Activated CD8-positive, alpha-beta T cell treated with anti-CD3 and anti-CD28 coated beads, Interleukin-2, amount 10 ng/mL, durations not matched to agents 7 days and 5 days (primary cell): Measurements from ENCODE around the gene LPCAT2. TPM values are rescaled to one million over a fixed set of nuclear protein-coding genes. Genes with fewer than 3 reads are reported as not detected.

Source experiments
- ATAC-seq: fragments of 150-1000 bp; cut with Tn5 transposase; one replicate; pipeline ENCODE4 v1.10.0; 2021; ENCODE audit warnings: moderate library complexity
- CTCF ChIA-PET: fragments of 350-600 bp; sonication (Branson Sonifier 250); formaldehyde crosslinking; loops from one replicate; lab custom pipeline; 2021; ENCODE audit warnings: antibody characterized with exemption; lab: Charles Lee
- POLR2A ChIA-PET: fragments of 350-600 bp; sonication (Branson Sonifier 250); formaldehyde crosslinking; loops from one replicate; lab custom pipeline; 2021; ENCODE audit warnings: antibody characterized with exemption; lab: Charles Lee
- DNase-seq: peaks from one replicate; pipeline ENCODE4 v3.0.0-alpha.2; 2020
- H3K27ac Mint-ChIP-seq: one replicate; pipeline ENCODE4 v1.8.0; 2021; ENCODE audit warnings: mild to moderate bottlenecking, mixed read lengths
- H3K27me3 Mint-ChIP-seq: one replicate; pipeline ENCODE4 v1.8.0; 2021; ENCODE audit warnings: low read depth, mixed read lengths
- H3K36me3 Mint-ChIP-seq: one replicate; pipeline ENCODE4 v1.8.0; 2021; ENCODE audit warnings: low read depth, mixed read lengths
- H3K4me1 Mint-ChIP-seq: one replicate; pipeline ENCODE4 v1.8.0; 2021; ENCODE audit warnings: low read depth, mixed read lengths
- H3K4me3 Mint-ChIP-seq: one replicate; pipeline ENCODE4 v1.8.0; 2021; ENCODE audit warnings: mild to moderate bottlenecking, mixed read lengths
- H3K9me3 Mint-ChIP-seq: one replicate; pipeline ENCODE4 v1.8.0; 2022; ENCODE audit warnings: mixed read lengths; ENCODE audit not compliant: insufficient read depth
- total RNA-seq, 2 experiments: library from RNA; stranded (reverse); gene quantifications; one replicate each; pipeline ENCODE4 v1.2.3, GENCODE V29; 2021

Gene LPCAT2
- total RNA-seq, 2 experiments from 2014 or later, result 0.37 TPM; not detected in 1

- no peaks in the 10 kb centered on the region for H3K4me1 Mint-ChIP-seq
- no peak for DNase-seq
- peaks cover 5% of the 10 kb centered on the region for H3K27me3 Mint-ChIP-seq
- CTCF ChIA-PET, result interaction anchor here (1.5 kb wide), 1 partner anchor 74 kb away, joined by 5 read pairs; no protein-coding TSS in a partner anchor
- no peaks in the 10 kb centered on the region for H3K9me3 Mint-ChIP-seq
- POLR2A ChIA-PET, result interaction anchor here (0.6 kb wide), 1 partner anchor 12 kb away, joined by 3 read pairs; no protein-coding TSS in a partner anchor
- H3K36me3 Mint-ChIP-seq, result no peaks in the 10 kb centered on the region
- H3K4me3 Mint-ChIP-seq, result no peak overlapping the region
- ATAC-seq, result no peak
- no peak overlapping the region for H3K27ac Mint-ChIP-seq
These were observed 30.2 kb downstream of the LPCAT2 start for GRCh38 chr16:55539049-55539448.

- no peaks in the 10 kb centered on the region for H3K36me3 Mint-ChIP-seq
- H3K4me3 Mint-ChIP-seq, result no peak overlapping the region
- CTCF ChIA-PET, result no interaction called here
- no peak for DNase-seq
- no peak overlapping the region for H3K27ac Mint-ChIP-seq
- H3K27me3 Mint-ChIP-seq, result peaks cover 5% of the 10 kb centered on the region
- H3K9me3 Mint-ChIP-seq, result no peaks in the 10 kb centered on the region
- H3K4me1 Mint-ChIP-seq, result no peaks in the 10 kb centered on the region
- POLR2A ChIA-PET, result interaction anchor here (0.6 kb wide), 1 partner anchor 13 kb away, joined by 3 read pairs; no protein-coding TSS in a partner anchor
- no peak for ATAC-seq
These were observed 30.6 kb downstream of the LPCAT2 start for GRCh38 chr16:55539488-55539887.

- Mint-ChIP-seq H3K4me1 (no peaks in the 10 kb centered on the region), H3K9me3 (no peaks in the 10 kb centered on the region), H3K36me3 (no peaks in the 10 kb centered on the region), H3K27me3 (peaks cover 5% of the 10 kb centered on the region), H3K4me3 (no peak overlapping the region), H3K27ac (no peak overlapping the region)
- no peak for DNase-seq
- POLR2A ChIA-PET, result no interaction called here
- CTCF ChIA-PET, result no interaction called here
- ATAC-seq, result no peak
These were observed 31.3 kb downstream of the LPCAT2 start for GRCh38 chr16:55540221-55540620.

- H3K9me3 Mint-ChIP-seq, result no peaks in the 10 kb centered on the region
- CTCF ChIA-PET, result interaction anchor here (1.5 kb wide), 1 partner anchor 78 kb away, joined by 4 read pairs; no protein-coding TSS in a partner anchor
- H3K4me1 Mint-ChIP-seq, result no peaks in the 10 kb centered on the region
- POLR2A ChIA-PET, result no interaction called here
- no peak for ATAC-seq
- DNase-seq, result no peak
- no peaks in the 10 kb centered on the region for H3K27me3 Mint-ChIP-seq
- no peak overlapping the region for H3K27ac Mint-ChIP-seq
- no peaks in the 10 kb centered on the region for H3K36me3 Mint-ChIP-seq
- no peak overlapping the region for H3K4me3 Mint-ChIP-seq
These were observed 33.7 kb downstream of the LPCAT2 start for GRCh38 chr16:55542459-55543082.

GRCh38 chr16:55543472-55543871, 34.6 kb downstream of the LPCAT2 start:
- Mint-ChIP-seq H3K36me3 (no peaks in the 10 kb centered on the region), H3K27ac (no peak overlapping the region)
- CTCF ChIA-PET, result no interaction called here

GRCh38 chr16:55552621-55553020, 43.7 kb downstream of the LPCAT2 start:
- Mint-ChIP-seq H3K27me3 (peaks cover 5% of the 10 kb centered on the region), H3K4me1 (no peaks in the 10 kb centered on the region), H3K9me3 (no peaks in the 10 kb centered on the region), H3K27ac (no peak overlapping the region), H3K4me3 (no peak overlapping the region), H3K36me3 (no peaks in the 10 kb centered on the region)
- DNase-seq (no peak), ATAC-seq (no peak)
- ChIA-PET CTCF (no interaction called here), POLR2A (no interaction called here)

More at GRCh38 chr16:55543472-55543871, 34.6 kb downstream of the LPCAT2 start:
- Mint-ChIP-seq H3K9me3 (no peaks in the 10 kb centered on the region), H3K4me3 (no peak overlapping the region), H3K4me1 (no peaks in the 10 kb centered on the region), H3K27me3 (no peaks in the 10 kb centered on the region)
- POLR2A ChIA-PET, result no interaction called here
- ATAC-seq (no peak), DNase-seq (no peak)

- no peak for DNase-seq
- Mint-ChIP-seq H3K9me3 (no peaks in the 10 kb centered on the region), H3K4me1 (no peaks in the 10 kb centered on the region), H3K27ac (no peak overlapping the region), H3K4me3 (no peak overlapping the region), H3K27me3 (no peaks in the 10 kb centered on the region), H3K36me3 (no peaks in the 10 kb centered on the region)
- POLR2A ChIA-PET, result no interaction called here
- CTCF ChIA-PET, result no interaction called here
- no peak for ATAC-seq
These were observed 46.6 kb downstream of the LPCAT2 start for GRCh38 chr16:55555436-55555835.

- Mint-ChIP-seq H3K4me3 (no peak overlapping the region), H3K4me1 (no peaks in the 10 kb centered on the region), H3K36me3 (no peaks in the 10 kb centered on the region), H3K27ac (no peak overlapping the region), H3K9me3 (no peaks in the 10 kb centered on the region), H3K27me3 (no peaks in the 10 kb centered on the region)
- DNase-seq (no peak), ATAC-seq (no peak)
- POLR2A ChIA-PET, result no interaction called here
- CTCF ChIA-PET, result no interaction called here
These were observed 48.3 kb downstream of the LPCAT2 start for GRCh38 chr16:55557186-55557585.

GRCh38 chr16:55559233-55559632, 50.4 kb downstream of the LPCAT2 start:
- ATAC-seq (no peak), DNase-seq (no peak)
- Mint-ChIP-seq H3K27me3 (peaks cover 2% of the 10 kb centered on the region), H3K27ac (no peak overlapping the region), H3K4me3 (no peak overlapping the region), H3K36me3 (no peaks in the 10 kb centered on the region), H3K4me1 (no peaks in the 10 kb centered on the region), H3K9me3 (no peaks in the 10 kb centered on the region)
- CTCF ChIA-PET, result no interaction called here
- POLR2A ChIA-PET, result interaction anchor here (0.5 kb wide), 1 partner anchor 880 kb away, joined by 3 read pairs; no protein-coding TSS in a partner anchor

- no peak for ATAC-seq
- Mint-ChIP-seq H3K27me3 (peaks cover 2% of the 10 kb centered on the region), H3K4me3 (no peak overlapping the region), H3K36me3 (no peaks in the 10 kb centered on the region), H3K9me3 (no peaks in the 10 kb centered on the region), H3K27ac (no peak overlapping the region), H3K4me1 (no peaks in the 10 kb centered on the region)
- DNase-seq, result no peak
- ChIA-PET POLR2A (no interaction called here), CTCF (no interaction called here)
These were observed 51.2 kb downstream of the LPCAT2 start for GRCh38 chr16:55559933-55560516.

GRCh38 chr16:55561319-55561848, 52.5 kb downstream of the LPCAT2 start:
- no peak for DNase-seq
- ChIA-PET CTCF (interaction anchor here (0.6 to 1.2 kb wide), 2 partner anchors 25 to 97 kb away, joined by 3 to 5 read pairs; no protein-coding TSS in a partner anchor), POLR2A (no interaction called here)
- H3K27ac Mint-ChIP-seq, result no peak overlapping the region
- no peaks in the 10 kb centered on the region for H3K36me3 Mint-ChIP-seq
- H3K4me1 Mint-ChIP-seq, result no peaks in the 10 kb centered on the region
- no peaks in the 10 kb centered on the region for H3K9me3 Mint-ChIP-seq
- no peak for ATAC-seq
- H3K27me3 Mint-ChIP-seq, result peaks cover 2% of the 10 kb centered on the region
- no peak overlapping the region for H3K4me3 Mint-ChIP-seq

GRCh38 chr16:55562936-55563335, 54.1 kb downstream of the LPCAT2 start:
- CTCF ChIA-PET, result no interaction called here

More at GRCh38 chr16:55562936-55563335, 54.1 kb downstream of the LPCAT2 start:
- ATAC-seq (no peak), DNase-seq (no peak)
- Mint-ChIP-seq H3K27me3 (peaks cover 2% of the 10 kb centered on the region), H3K4me1 (no peaks in the 10 kb centered on the region), H3K9me3 (no peaks in the 10 kb centered on the region), H3K4me3 (no peak overlapping the region), H3K27ac (no peak overlapping the region), H3K36me3 (no peaks in the 10 kb centered on the region)
- POLR2A ChIA-PET, result no interaction called here
